NT2/D1 (cell line): Measurements from ENCODE around the gene JUN.

Source experiments
- SUZ12 ChIP-seq: IDR thresholded peaks from 2 replicates; pipeline ENCODE4 v1.6.1; 2011; ENCODE audit not compliant: insufficient read length, insufficient read depth; ENCODE audit errors: extremely low read depth
- YY1 ChIP-seq: IDR thresholded peaks from 2 replicates; pipeline ENCODE4 v1.6.1; 2011; ENCODE audit not compliant: insufficient read length, insufficient read depth
- ZNF274 ChIP-seq: IDR thresholded peaks from 2 replicates; pipeline ENCODE4 v1.6.1; 2011; ENCODE audit warnings: mild to moderate bottlenecking, low read depth, low read length

GRCh38 chr1:58815069-58815685 is 31.3 kb upstream of the JUN start:
- TF ChIP-seq SUZ12 = no peak
- TF ChIP-seq YY1 = no peak
- no peak for TF ChIP-seq ZNF274
